HepG2 (cell line): ENCODE measurements around the gene MTM1.

ENCODE experiments used
- ATF2 ChIP-seq: sonication (generic); formaldehyde crosslinking; IDR thresholded peaks from 2 replicates; pipeline ENCODE4 v1.4.0; 2020; ENCODE audit warnings: missing genetic modification reagents
- ATF3 ChIP-seq: sonication (generic); formaldehyde crosslinking; IDR thresholded peaks from 2 replicates; pipeline ENCODE4 v1.4.0; 2020; ENCODE audit warnings: missing genetic modification reagents
- EEA1 ChIP-seq: sonication (generic); formaldehyde crosslinking; IDR thresholded peaks from 2 replicates; pipeline ENCODE4 v1.5.1; 2020; ENCODE audit warnings: mild to moderate bottlenecking, missing genetic modification reagents, borderline replicate concordance
- NFE2L1 ChIP-seq: sonication (generic); formaldehyde crosslinking; IDR thresholded peaks from 2 replicates; pipeline ENCODE4 v1.4.0; 2020; ENCODE audit warnings: missing genetic modification reagents, mild to moderate bottlenecking, borderline replicate concordance
- NR2F2 ChIP-seq: IDR thresholded peaks from 2 replicates; pipeline ENCODE4 v1.6.1; 2012; ENCODE audit warnings: low read depth, inconsistent platforms, borderline replicate concordance
- TP53 ChIP-seq: sonication (generic); formaldehyde crosslinking; conservative IDR thresholded peaks from 2 replicates; pipeline ENCODE4 v1.4.0; 2020; ENCODE audit warnings: missing genetic modification reagents
- U2AF2 ChIP-seq: fragments of 200-400 bp; formaldehyde crosslinking; IDR thresholded peaks from 2 replicates; pipeline ENCODE4 v1.6.1; 2017; ENCODE audit warnings: low read depth, mild to moderate bottlenecking, low read length
- ZNF121 ChIP-seq: sonication (generic); formaldehyde crosslinking; IDR thresholded peaks from 2 replicates; pipeline ENCODE4 v1.5.0; 2020; ENCODE audit warnings: mild to moderate bottlenecking, missing genetic modification reagents
- TF ChIP-seq, protein P1 (sequence below): sonication (generic); formaldehyde crosslinking; IDR thresholded peaks from 2 replicates; pipeline ENCODE4 v1.8.0; 2022; ENCODE audit warnings: low read depth, missing genetic modification reagents
- TF ChIP-seq, protein P2 (sequence below): sonication (generic); formaldehyde crosslinking; IDR thresholded peaks from 2 replicates; pipeline ENCODE4 v1.5.0; 2020; ENCODE audit warnings: mild to moderate bottlenecking, missing genetic modification reagents, moderate library complexity
- TF ChIP-seq, protein P3 (sequence below): sonication (generic); formaldehyde crosslinking; IDR thresholded peaks from 2 replicates; pipeline ENCODE4 v1.4.0; 2020; ENCODE audit warnings: missing genetic modification reagents, borderline replicate concordance

GRCh38 chrX:150643271-150643670, 74.8 kb downstream of the MTM1 start:
- TF ChIP-seq NR2F2 (no peak), U2AF2 (no peak), TP53 (CRISPR knock-in tag) (no peak), EEA1 (CRISPR knock-in tag) (no peak), ATF3 (CRISPR knock-in tag) (no peak), ZNF121 (CRISPR knock-in tag) (no peak), ATF2 (CRISPR knock-in tag) (no peak), NFE2L1 (CRISPR knock-in tag) (no peak)
- TF ChIP-seq, protein P1, sequence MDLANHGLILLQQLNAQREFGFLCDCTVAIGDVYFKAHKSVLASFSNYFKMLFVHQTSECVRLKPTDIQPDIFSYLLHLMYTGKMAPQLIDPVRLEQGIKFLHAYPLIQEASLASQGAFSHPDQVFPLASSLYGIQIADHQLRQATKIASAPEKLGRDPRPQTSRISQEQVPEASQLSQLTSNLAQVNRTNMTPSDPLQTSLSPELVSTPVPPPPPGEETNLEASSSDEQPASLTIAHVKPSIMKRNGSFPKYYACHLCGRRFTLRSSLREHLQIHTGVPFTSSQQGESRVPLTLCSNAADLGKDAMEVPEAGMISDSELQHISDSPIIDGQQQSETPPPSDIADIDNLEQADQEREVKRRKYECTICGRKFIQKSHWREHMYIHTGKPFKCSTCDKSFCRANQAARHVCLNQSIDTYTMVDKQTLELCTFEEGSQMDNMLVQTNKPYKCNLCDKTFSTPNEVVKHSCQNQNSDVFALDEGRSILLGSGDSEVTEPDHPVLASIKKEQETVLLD = no peak
- TF ChIP-seq, protein P2, sequence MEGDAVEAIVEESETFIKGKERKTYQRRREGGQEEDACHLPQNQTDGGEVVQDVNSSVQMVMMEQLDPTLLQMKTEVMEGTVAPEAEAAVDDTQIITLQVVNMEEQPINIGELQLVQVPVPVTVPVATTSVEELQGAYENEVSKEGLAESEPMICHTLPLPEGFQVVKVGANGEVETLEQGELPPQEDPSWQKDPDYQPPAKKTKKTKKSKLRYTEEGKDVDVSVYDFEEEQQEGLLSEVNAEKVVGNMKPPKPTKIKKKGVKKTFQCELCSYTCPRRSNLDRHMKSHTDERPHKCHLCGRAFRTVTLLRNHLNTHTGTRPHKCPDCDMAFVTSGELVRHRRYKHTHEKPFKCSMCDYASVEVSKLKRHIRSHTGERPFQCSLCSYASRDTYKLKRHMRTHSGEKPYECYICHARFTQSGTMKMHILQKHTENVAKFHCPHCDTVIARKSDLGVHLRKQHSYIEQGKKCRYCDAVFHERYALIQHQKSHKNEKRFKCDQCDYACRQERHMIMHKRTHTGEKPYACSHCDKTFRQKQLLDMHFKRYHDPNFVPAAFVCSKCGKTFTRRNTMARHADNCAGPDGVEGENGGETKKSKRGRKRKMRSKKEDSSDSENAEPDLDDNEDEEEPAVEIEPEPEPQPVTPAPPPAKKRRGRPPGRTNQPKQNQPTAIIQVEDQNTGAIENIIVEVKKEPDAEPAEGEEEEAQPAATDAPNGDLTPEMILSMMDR (CRISPR knock-in tag) = no peak
- TF ChIP-seq, protein P3, sequence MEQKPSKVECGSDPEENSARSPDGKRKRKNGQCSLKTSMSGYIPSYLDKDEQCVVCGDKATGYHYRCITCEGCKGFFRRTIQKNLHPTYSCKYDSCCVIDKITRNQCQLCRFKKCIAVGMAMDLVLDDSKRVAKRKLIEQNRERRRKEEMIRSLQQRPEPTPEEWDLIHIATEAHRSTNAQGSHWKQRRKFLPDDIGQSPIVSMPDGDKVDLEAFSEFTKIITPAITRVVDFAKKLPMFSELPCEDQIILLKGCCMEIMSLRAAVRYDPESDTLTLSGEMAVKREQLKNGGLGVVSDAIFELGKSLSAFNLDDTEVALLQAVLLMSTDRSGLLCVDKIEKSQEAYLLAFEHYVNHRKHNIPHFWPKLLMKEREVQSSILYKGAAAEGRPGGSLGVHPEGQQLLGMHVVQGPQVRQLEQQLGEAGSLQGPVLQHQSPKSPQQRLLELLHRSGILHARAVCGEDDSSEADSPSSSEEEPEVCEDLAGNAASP (CRISPR knock-in tag) = no peak
